Activated naive CD8-positive, alpha-beta T cell treated with anti-CD3 and anti-CD28 coated beads, Interleukin-2, amount 50 U/mL, for 24 hours (primary cell): Measurements from ENCODE around the gene TEX19.
"Not testable (repeated sequence)": the region's sequence is repeated elsewhere in the genome, so short reads cannot be mapped to it uniquely, and the experiment has no call there.

Experiments
- ATAC-seq: fragments of 150-1000 bp; cut with Tn5 transposase; one replicate; pipeline ENCODE4 v1.10.0; 2021
- DNase-seq: peaks from one replicate; pipeline ENCODE4 v3.0.0; 2021
- H3K27ac Mint-ChIP-seq: one replicate; pipeline ENCODE4 v1.8.0; 2021; ENCODE audit warnings: mild to moderate bottlenecking, mixed read lengths
- H3K27me3 Mint-ChIP-seq: one replicate; pipeline ENCODE4 v1.8.0; 2021; ENCODE audit warnings: mixed read lengths
- H3K36me3 Mint-ChIP-seq: one replicate; pipeline ENCODE4 v1.8.0; 2021; ENCODE audit warnings: low read depth, mixed read lengths
- H3K4me1 Mint-ChIP-seq: one replicate; pipeline ENCODE4 v1.8.0; 2021; ENCODE audit warnings: mixed read lengths
- H3K4me3 Mint-ChIP-seq: one replicate; pipeline ENCODE4 v1.8.0; 2021; ENCODE audit warnings: mild to moderate bottlenecking, moderate library complexity, mixed read lengths
- H3K9me3 Mint-ChIP-seq: one replicate; pipeline ENCODE4 v1.8.0; 2021; ENCODE audit warnings: mixed read lengths

The TEX19 gene

DNA sequence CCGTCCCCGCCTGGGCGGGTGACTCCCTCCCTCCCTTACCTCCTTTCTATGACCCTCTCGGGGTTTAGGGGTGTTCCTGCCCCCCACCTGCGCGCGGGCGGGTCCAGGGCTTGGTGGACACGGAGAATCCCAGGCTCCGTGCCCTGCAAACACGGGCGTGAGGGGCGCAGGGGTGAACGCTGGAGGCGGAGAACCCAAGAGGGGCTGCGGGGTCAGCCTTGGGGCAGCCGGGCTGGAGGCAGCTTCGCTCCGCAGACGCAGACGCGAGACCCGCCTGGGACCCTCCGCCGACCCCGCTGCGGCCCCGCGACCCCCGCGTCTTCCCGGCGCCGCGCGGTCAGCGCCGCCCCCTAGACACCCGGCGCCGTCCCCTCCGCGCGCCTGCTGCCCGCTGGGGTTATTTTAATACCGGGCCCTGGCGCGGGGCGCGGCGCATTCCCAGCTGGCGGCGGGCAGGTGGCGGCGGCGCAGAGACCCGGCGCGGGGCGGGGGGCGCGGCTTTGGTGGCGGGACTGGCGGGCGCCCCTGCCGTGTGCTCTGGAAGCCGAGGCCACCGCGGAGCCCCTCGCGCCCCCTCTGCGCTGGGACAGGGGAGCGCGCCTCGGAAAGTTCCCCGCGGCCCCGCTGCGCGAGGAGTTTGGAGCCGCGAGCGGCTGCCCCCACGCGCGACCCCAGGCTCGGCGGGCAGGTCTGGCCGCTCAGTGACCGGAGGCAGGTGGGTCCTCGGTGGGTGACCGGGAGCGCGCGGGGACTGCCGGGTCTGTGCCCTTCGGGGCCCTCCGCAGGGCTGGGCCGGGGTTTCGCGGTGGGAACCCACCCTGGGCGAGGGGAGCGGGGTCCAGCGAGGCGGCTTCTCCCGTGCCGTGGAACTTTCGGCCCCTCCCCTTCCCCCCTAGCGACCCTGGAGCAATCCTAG, 12.5 kb downstream of the TEX19 start, which contains the start of gene UTS2R:
UTS2R (plus strand) TSS at position 433 of the 916 bp plus-strand sequence. CDS start 2,560 bp downstream, outside the sequence.
- Mint-ChIP-seq H3K4me3 (peak within 1 kb of the TSS; percentile 42), H3K9me3 (no peaks in the 10 kb centered on the region)

DNA sequence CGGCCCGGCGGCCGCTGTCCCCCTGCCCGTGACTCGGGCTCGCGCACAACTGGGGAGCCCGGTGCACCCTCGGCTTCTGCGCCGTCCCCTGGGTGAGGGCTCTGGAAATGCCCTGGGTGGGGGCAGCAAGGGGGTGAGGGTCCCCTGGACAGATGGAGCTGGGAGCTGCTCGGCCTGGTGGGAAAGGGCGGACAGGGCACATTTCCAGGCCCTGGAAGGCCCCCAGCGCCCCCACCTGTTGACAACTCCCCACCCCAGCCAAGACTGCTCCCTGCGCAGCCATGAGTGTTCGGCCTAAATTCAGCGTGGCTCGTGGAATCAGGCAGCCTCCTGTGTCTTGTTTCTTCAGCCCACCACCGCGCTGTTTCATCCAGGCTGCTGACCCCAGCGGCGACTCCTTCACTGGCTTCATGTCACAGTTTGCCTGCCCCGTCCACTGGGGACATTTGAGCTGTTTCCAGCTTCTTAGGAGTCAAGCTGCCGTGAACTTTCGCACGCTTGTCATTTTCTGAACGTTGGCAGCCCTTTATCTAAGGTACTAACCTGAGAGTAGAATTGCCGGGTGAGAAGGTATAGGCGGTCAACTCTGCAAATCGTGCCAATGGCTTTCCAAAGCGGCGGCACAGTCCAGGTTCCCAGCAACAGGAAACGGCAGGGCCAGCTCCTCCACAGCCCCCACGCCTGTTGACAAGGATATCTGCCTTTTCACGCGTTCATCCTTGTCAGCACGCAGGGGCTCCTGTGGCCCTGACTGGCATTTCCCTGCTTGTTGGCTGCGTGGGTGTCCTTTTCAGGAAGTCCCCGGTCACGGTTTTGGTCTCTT, 13.4 kb downstream of the TEX19 start:
- Mint-ChIP-seq H3K27ac (no peak overlapping the region), H3K27me3 (peaks cover 48% of the 10 kb centered on the region), H3K36me3 (no peaks in the 10 kb centered on the region), H3K4me1 (peaks cover 18% of the 10 kb centered on the region), H3K4me3 (no peak overlapping the region), H3K9me3 (no peaks in the 10 kb centered on the region)
- ATAC-seq = no peak
- no peak for DNase-seq

More for the DNA sequence above, 12.5 kb downstream of the TEX19 start, which contains the start of gene UTS2R:
- no peak for ATAC-seq
- H3K27me3 Mint-ChIP-seq = peaks cover 45% of the 10 kb centered on the region
- no peak for DNase-seq
- no peaks in the 10 kb centered on the region for H3K36me3 Mint-ChIP-seq
- no peak within 1 kb of the TSS for H3K27ac Mint-ChIP-seq
- peaks cover 18% of the 10 kb centered on the region for H3K4me1 Mint-ChIP-seq

DNA sequence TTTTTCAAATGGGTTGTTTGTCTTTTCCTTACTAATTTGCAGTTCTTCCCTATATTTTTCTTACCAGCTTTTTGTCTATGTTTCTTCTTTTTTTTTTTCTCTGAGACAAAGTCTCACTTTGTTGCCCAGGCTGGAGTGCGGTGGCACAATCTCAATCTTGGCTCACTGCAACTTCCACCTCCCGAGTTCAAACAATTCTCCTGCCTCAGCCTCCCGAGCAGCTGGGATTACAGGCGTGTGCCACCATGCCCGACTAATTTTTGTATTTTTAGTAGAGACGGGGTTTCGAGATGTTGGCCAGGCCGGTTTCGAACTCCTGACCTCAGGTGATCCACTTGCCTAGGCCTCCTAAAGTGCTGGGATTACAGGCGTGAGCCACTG, 14.0 kb downstream of the TEX19 start:
- H3K4me1 Mint-ChIP-seq = peaks cover 18% of the 10 kb centered on the region
- H3K9me3 Mint-ChIP-seq, H3K4me3 Mint-ChIP-seq, ATAC-seq, DNase-seq, H3K27ac Mint-ChIP-seq, H3K36me3 Mint-ChIP-seq: not testable (repeated sequence)
- peaks cover 52% of the 10 kb centered on the region for H3K27me3 Mint-ChIP-seq

DNA sequence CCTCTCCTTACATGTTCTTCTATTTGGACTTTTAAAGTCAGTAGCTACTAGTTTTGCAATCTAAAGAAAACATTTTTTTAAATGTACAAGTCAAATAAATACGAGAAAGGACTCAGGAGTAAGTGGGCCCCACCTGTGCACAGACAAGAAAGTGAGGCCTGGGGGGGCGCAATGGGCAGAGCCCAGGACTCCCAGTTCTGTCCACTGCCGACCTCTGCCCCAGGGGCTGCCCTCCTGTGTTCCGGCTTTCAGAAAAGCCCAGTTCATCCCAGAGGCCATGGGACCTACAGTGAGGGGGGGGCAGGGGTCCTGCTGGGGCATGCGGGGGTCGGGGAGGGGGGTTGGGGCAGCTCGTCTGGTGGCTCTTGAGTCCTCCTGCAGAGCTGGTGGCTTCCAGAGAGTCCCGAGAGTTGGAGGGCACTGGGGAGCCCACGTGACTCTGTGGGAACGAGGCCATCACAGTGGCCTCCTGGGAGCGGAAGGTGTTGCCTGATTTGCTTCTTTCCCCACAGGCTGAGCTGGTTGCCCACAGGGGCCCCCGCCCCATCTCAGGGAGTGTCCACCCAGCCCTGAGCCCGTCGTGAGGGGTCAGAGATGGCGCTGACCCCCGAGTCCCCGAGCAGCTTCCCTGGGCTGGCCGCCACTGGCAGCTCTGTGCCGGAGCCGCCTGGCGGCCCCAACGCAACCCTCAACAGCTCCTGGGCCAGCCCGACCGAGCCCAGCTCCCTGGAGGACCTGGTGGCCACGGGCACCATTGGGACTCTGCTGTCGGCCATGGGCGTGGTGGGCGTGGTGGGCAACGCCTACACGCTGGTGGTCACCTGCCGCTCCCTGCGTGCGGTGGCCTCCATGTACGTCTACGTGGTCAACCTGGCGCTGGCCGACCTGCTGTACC, 14.9 kb downstream of the TEX19 start:
- Mint-ChIP-seq H3K9me3 (no peaks in the 10 kb centered on the region), H3K36me3 (no peaks in the 10 kb centered on the region), H3K27ac (no peak overlapping the region), H3K4me3 (no peak overlapping the region), H3K27me3 (peaks cover 55% of the 10 kb centered on the region), H3K4me1 (peaks cover 18% of the 10 kb centered on the region)
- DNase-seq (no peak), ATAC-seq (no peak)

DNA sequence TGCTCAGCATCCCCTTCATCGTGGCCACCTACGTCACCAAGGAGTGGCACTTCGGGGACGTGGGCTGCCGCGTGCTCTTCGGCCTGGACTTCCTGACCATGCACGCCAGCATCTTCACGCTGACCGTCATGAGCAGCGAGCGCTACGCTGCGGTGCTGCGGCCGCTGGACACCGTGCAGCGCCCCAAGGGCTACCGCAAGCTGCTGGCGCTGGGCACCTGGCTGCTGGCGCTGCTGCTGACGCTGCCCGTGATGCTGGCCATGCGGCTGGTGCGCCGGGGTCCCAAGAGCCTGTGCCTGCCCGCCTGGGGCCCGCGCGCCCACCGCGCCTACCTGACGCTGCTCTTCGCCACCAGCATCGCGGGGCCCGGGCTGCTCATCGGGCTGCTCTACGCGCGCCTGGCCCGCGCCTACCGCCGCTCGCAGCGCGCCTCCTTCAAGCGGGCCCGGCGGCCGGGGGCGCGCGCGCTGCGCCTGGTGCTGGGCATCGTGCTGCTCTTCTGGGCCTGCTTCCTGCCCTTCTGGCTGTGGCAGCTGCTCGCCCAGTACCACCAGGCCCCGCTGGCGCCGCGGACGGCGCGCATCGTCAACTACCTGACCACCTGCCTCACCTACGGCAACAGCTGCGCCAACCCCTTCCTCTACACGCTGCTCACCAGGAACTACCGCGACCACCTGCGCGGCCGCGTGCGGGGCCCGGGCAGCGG, 15.7 kb downstream of the TEX19 start:
- peaks cover 49% of the 10 kb centered on the region for H3K27me3 Mint-ChIP-seq
- DNase-seq (no peak), ATAC-seq (no peak)
- no peaks in the 10 kb centered on the region for H3K9me3 Mint-ChIP-seq
- H3K4me1 Mint-ChIP-seq = peaks cover 18% of the 10 kb centered on the region
- H3K27ac Mint-ChIP-seq = no peak overlapping the region
- H3K36me3 Mint-ChIP-seq = no peaks in the 10 kb centered on the region
- H3K4me3 Mint-ChIP-seq = no peak overlapping the region

DNA sequence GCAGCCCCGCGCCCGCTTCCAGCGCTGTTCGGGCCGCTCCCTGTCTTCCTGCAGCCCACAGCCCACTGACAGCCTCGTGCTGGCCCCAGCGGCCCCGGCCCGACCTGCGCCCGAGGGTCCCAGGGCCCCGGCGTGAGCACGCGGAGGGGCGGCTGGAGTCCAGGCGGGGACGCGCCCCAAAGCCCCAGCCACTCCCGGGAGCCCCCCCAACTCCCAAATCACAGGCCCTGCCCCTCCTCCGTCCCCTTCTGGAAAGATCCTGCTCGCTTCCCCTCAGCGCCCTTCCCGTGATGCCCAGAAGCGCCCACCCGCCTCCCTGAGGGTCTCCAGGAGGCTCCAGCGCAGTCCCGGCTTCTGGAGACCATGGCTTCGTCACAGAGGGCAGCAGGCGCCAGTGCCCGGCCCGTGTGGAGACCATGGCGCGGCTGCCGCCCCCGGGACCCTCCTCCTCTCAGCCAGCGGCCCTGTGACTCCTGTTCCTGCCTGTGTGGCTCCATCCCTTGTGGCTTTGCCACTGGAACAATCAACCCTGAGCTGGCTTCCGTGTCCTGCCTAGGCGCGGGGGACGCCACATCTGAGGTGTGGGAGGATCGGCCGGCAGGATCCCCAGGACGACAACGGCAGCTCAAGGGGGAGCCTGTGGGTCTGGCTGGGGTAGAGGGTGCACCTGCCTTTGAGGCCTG, 16.5 kb downstream of the TEX19 start:
- H3K4me3 Mint-ChIP-seq = no peak overlapping the region
- ATAC-seq = no peak
- no peaks in the 10 kb centered on the region for H3K9me3 Mint-ChIP-seq
- H3K4me1 Mint-ChIP-seq = peaks cover 17% of the 10 kb centered on the region
- peaks cover 49% of the 10 kb centered on the region for H3K27me3 Mint-ChIP-seq
- DNase-seq = no peak
- no peak overlapping the region for H3K27ac Mint-ChIP-seq
- no peaks in the 10 kb centered on the region for H3K36me3 Mint-ChIP-seq

DNA sequence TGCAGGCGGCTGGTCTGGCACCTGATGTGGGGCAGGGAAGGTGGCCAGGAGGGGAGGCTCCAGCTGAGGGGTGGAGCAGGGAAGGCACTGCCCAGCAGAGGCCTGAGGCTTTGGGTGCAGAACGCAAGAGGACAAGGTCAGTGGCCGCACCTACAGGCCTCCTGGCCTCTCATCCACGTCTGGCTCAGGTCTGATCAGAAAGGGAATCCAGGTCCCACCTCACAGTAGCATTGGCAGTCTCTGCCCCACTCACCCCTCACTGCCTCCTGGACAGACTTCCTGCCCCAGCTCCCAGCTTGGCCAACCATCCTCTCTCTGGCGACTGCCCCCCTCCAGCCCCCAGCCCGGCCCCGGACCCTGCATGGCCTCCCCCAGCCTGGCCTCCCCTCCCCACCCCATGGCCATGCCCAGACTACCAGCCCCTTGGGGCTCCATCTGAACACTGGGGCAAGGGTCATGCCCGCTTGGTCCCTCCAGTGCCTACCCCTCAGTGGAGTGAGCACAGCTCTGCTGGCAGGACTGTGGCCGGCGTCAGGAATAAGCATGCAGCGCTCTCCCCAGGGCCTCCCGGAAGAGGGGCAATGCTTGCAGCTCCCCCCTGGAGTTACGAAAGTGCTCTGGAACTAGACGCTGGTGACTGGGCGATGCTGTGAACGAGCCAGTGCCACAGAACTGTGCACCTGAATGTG, 17.1 kb downstream of the TEX19 start:
- H3K27ac Mint-ChIP-seq = no peak overlapping the region
- DNase-seq (no peak), ATAC-seq (no peak)
- peaks cover 11% of the 10 kb centered on the region for H3K4me1 Mint-ChIP-seq
- no peak overlapping the region for H3K4me3 Mint-ChIP-seq
- no peaks in the 10 kb centered on the region for H3K9me3 Mint-ChIP-seq
- peaks cover 45% of the 10 kb centered on the region for H3K27me3 Mint-ChIP-seq
- no peaks in the 10 kb centered on the region for H3K36me3 Mint-ChIP-seq

DNA sequence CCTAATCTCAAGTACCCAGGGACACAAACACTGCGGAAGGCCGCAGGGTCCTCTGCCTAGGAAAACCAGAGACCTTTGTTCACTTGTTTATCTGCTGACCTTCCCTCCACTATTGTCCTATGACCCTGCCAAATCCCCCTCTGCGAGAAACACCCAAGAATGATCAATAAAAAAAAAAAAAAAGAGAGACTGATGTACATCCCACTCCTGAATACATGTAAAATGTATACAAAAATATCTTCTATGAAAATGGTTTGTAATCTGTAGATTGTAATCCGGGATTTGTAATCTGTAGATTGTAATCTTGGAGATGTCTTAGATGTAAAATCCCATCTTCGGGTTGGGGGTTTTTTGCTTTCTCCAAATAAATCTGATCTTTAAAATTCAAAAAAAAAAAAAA, 18.2 kb downstream of the TEX19 start:
- H3K4me3 Mint-ChIP-seq, H3K27ac Mint-ChIP-seq, H3K36me3 Mint-ChIP-seq, DNase-seq, ATAC-seq, H3K9me3 Mint-ChIP-seq: not testable (repeated sequence)
- peaks cover 49% of the 10 kb centered on the region for H3K27me3 Mint-ChIP-seq
- H3K4me1 Mint-ChIP-seq = peaks cover 14% of the 10 kb centered on the region

DNA sequence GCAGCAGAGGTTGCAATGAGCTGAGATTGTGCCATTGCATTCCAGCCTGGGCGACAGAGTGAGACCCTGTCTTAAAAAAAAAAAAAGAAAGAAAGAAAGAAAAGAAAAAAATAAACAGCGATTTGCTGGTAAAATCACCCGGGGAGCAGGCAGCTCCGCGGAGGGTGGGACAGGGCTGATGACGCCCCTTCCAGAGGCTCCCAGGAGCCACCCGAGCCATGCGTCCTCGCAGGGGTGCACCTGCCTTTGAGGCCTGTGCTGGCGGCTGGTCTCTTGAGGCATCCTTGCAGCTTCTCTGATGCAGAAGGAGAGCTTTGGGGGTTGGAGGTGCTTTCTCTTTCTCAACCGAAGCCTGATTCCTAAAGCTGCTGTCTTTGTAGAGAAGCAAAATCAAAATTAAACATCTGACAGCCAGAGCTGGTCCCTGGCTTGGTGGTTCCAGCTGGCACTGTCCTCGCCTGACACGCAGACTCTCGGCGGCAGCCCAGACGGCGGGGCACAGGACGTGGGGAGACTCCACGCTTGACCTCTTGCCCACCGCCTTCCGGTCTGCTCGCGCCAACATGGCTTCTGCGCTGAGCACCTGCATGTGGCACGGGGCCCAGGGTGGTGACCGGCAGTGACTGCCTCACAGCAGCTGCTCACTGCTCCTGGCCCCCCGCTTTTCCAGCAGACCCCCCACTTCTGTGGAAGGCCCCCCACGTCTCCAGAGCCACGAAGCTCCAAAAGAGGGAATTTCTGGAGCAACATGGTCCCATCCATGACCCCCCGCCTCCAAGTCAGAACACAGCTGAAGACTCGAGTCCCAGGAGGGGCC, 19.1 kb downstream of the TEX19 start:
- ATAC-seq (no peak), DNase-seq (no peak)
- Mint-ChIP-seq H3K36me3 (no peaks in the 10 kb centered on the region), H3K4me3 (no peak overlapping the region), H3K4me1 (peaks cover 6% of the 10 kb centered on the region), H3K27ac (no peak overlapping the region), H3K9me3 (no peaks in the 10 kb centered on the region), H3K27me3 (peaks cover 40% of the 10 kb centered on the region)

DNA sequence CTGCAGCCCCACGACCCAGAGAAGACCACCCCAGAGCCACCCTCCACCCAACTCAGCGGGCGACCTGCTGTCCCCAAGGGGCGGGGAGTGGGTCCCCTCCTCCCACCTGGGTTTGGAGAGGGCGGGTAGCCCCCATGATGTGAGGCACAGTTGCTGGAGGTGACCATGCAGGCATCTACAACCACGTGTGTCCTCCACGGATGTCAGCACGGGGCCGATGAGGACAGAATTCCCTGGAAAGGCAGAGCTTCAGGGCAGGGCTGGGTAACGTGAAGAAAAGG, 19.6 kb downstream of the TEX19 start:
- H3K4me3 Mint-ChIP-seq = no peak overlapping the region

DNA sequence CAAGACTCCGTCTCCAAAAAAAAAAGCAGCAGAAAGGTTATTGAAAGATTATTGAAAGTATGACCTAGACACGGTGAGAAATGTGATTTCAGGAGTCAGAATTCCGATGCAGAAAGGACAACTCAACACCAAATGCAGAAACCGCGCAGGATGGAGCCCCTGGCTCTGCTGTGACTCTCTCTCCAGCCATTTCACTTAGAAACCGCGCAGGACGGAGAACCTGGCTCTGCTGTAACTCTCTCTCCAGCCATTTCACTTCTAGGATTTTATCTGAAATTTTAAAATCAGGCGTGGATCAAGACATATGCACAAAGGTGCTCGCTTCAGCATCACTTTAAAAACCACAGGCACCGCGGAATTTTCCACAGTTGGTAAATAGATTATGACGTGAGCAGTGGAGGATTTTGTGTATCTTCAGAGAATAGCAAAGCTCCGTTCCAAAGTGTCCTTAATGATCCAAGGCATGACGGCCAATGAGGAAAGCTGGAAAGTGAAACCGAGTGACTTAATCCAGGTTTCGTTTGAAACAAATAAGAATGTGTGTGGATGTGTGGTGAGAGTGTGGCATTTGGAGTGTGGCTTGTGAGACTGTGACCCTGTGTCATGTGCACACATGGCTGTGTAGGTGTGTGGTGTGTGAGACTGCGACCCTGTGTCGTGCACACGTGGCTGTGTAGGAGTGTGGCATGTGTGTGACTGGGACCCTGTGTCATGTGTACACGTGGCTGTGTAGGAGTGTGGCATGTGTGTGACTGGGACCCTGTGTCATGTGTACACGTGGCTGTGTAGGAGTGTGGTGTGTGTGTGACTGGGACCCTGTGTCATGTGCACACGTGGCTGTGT, 22.0 kb downstream of the TEX19 start:
- no peaks in the 10 kb centered on the region for H3K9me3 Mint-ChIP-seq
- H3K4me3 Mint-ChIP-seq = no peak overlapping the region
- peak overlapping the region; percentile 43 for H3K27ac Mint-ChIP-seq
- peaks cover 30% of the 10 kb centered on the region for H3K27me3 Mint-ChIP-seq
- no peaks in the 10 kb centered on the region for H3K36me3 Mint-ChIP-seq
- ATAC-seq (no peak), DNase-seq (no peak)
- peaks cover 5% of the 10 kb centered on the region for H3K4me1 Mint-ChIP-seq

More for the DNA sequence above, 19.6 kb downstream of the TEX19 start:
- peaks cover 5% of the 10 kb centered on the region for H3K4me1 Mint-ChIP-seq
- no peaks in the 10 kb centered on the region for H3K36me3 Mint-ChIP-seq
- H3K27me3 Mint-ChIP-seq = peaks cover 35% of the 10 kb centered on the region
- no peaks in the 10 kb centered on the region for H3K9me3 Mint-ChIP-seq
- DNase-seq = no peak
- ATAC-seq = no peak
- no peak overlapping the region for H3K27ac Mint-ChIP-seq

DNA sequence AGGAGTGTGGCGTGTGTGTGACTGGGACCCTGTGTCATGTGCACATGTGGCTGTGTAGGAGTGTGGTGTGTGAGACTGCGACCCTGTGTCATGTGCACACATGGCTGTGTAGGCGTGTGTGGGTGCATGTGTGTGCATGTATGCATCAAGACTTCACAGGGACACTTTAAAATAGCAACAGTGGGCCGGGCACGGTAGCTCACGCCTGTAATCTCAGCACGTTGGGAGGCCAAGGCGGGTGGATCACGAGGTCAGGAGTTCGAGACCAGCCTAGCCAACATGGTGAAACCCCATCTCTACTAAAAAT, 22.6 kb downstream of the TEX19 start:
- not testable (repeated sequence) for H3K36me3 Mint-ChIP-seq, H3K9me3 Mint-ChIP-seq, H3K27ac Mint-ChIP-seq, ATAC-seq, H3K4me3 Mint-ChIP-seq, DNase-seq, H3K4me1 Mint-ChIP-seq
- peaks cover 26% of the 10 kb centered on the region for H3K27me3 Mint-ChIP-seq
